ENCODE results near the gene AQP11. TPM values are rescaled to one million over a fixed set of nuclear protein-coding genes. Genes with fewer than 3 reads are reported as not detected.
"Not testable (repeated sequence)": the region's sequence is repeated elsewhere in the genome, so short reads cannot be mapped to it uniquely, and the experiment has no call there.

Gene AQP11
- total RNA-seq, 4 donors from 2014 or later, result 0.47 to 1.7 (median 0.93) TPM

GRCh38 chr11:77569676-77570070 lies 20.1 kb upstream of the AQP11 start:
- no peak for TF ChIP-seq CTCF (IDR thresholded peaks at IDR 0.05)
- DNase-seq (ENCODE audit: low spot score) (no peak), ATAC-seq (ENCODE audit: low FRiP score) (no peak)

- ATAC-seq (ENCODE audit: low FRiP score); DNase-seq (ENCODE audit: low spot score): not testable (repeated sequence)
Measured at GRCh38 chr11:77570896-77571295, 18.9 kb upstream of the AQP11 start.

- not testable (repeated sequence) for DNase-seq (ENCODE audit: low spot score); ATAC-seq (ENCODE audit: low FRiP score)
Measured at GRCh38 chr11:77575428-77575827, 14.3 kb upstream of the AQP11 start.

- ATAC-seq (ENCODE audit: low FRiP score), result no peak
- TF ChIP-seq CTCF (IDR thresholded peaks at IDR 0.05), result no peak
- no peak for DNase-seq (ENCODE audit: low spot score)
Measured at GRCh38 chr11:77580712-77581337, 8.9 kb upstream of the AQP11 start.

GRCh38 chr11:77589181-77589520 lies 602 bp upstream of the AQP11 start:
- DNase-seq (ENCODE audit: low spot score) (no peak), ATAC-seq (ENCODE audit: low FRiP score) (peak; percentile 22)
- no peak for TF ChIP-seq CTCF (IDR thresholded peaks at IDR 0.05)

GRCh38 chr11:77590194-77590782 lies 535 bp downstream of the AQP11 start:
- peak; percentile 50 for ATAC-seq (ENCODE audit: low FRiP score)
- TF ChIP-seq CTCF (IDR thresholded peaks at IDR 0.05), result no peak
- no peak for DNase-seq (ENCODE audit: low spot score)

- TF ChIP-seq CTCF (IDR thresholded peaks at IDR 0.05), result no peak
- no peak for DNase-seq (ENCODE audit: low spot score)
- no peak for ATAC-seq (ENCODE audit: low FRiP score)
Measured at GRCh38 chr11:77592727-77593126, 3.0 kb downstream of the AQP11 start.

- TF ChIP-seq CTCF (IDR thresholded peaks at IDR 0.05), result no peak
- no peak for ATAC-seq (ENCODE audit: low FRiP score)
- DNase-seq (ENCODE audit: low spot score), result no peak
Measured at GRCh38 chr11:77593883-77594282, 4.1 kb downstream of the AQP11 start.
